Measurements from ENCODE around the gene PLOD3.

DNA sequence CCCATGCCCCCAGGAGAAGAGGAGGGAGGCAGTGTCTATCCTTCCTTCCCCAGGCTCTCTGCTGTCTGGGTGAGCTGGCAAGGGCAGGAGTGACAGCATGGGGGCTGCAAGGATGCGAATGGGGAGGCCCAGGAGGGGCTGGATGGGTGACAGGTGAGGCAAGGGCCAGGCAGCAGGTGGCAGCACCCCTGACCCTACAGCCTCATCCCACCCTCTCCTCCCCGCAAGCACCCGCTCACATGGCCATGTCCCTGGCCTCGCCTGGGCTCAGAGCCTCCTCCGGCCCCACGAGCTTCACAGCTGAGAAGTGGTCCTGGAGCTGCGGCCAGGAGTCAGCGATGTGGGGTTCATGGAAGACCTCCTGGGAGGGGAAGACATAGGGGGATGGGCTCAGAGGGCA is 5.4 kb downstream of the PLOD3 start:
- TF ChIP-seq, protein P1, sequence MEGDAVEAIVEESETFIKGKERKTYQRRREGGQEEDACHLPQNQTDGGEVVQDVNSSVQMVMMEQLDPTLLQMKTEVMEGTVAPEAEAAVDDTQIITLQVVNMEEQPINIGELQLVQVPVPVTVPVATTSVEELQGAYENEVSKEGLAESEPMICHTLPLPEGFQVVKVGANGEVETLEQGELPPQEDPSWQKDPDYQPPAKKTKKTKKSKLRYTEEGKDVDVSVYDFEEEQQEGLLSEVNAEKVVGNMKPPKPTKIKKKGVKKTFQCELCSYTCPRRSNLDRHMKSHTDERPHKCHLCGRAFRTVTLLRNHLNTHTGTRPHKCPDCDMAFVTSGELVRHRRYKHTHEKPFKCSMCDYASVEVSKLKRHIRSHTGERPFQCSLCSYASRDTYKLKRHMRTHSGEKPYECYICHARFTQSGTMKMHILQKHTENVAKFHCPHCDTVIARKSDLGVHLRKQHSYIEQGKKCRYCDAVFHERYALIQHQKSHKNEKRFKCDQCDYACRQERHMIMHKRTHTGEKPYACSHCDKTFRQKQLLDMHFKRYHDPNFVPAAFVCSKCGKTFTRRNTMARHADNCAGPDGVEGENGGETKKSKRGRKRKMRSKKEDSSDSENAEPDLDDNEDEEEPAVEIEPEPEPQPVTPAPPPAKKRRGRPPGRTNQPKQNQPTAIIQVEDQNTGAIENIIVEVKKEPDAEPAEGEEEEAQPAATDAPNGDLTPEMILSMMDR (IDR thresholded peaks at IDR 0.05): no peak
- TF ChIP-seq HMGA2 (CRISPR knock-in tag; IDR thresholded peaks at IDR 0.05): no peak
- no peak for TF ChIP-seq SP1 (CRISPR knock-in tag; conservative IDR thresholded peaks at IDR 0.05)
- no peak for TF ChIP-seq NR1H2 (CRISPR knock-in tag; IDR thresholded peaks at IDR 0.05)
- TF ChIP-seq, protein P2, sequence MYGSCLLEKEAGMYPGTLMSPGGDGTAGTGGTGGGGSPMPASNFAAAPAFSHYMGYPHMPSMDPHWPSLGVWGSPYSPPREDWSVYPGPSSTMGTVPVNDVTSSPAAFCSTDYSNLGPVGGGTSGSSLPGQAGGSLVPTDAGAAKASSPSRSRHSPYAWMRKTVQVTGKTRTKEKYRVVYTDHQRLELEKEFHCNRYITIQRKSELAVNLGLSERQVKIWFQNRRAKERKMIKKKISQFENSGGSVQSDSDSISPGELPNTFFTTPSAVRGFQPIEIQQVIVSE (CRISPR knock-in tag; IDR thresholded peaks at IDR 0.05; ENCODE audit: borderline replicate concordance): no peak
- TF ChIP-seq NFE2L1 (CRISPR knock-in tag; IDR thresholded peaks at IDR 0.05): no peak
- no peak for TF ChIP-seq NFYB (CRISPR knock-in tag; conservative IDR thresholded peaks at IDR 0.05; ENCODE audit: low read depth)
- TF ChIP-seq ZNF121 (CRISPR knock-in tag; IDR thresholded peaks at IDR 0.05): no peak
- TF ChIP-seq CREM (CRISPR knock-in tag; IDR thresholded peaks at IDR 0.05): no peak
- TF ChIP-seq ZNF317 (CRISPR knock-in tag; IDR thresholded peaks at IDR 0.05; ENCODE audit: borderline replicate concordance, low read depth): no peak

All from WTC11 (cell line).